GM23338 (cell line): ENCODE data around the gene RADIL. TPM values are rescaled to one million over a fixed set of nuclear protein-coding genes. Genes with fewer than 3 reads are reported as not detected.

ENCODE experiments used
- CREB1 ChIP-seq: fragments of 250-450 bp; sonication (Bioruptor Pico); IDR thresholded peaks from 2 replicates; pipeline ENCODE4 v1.5.0; 2020; ENCODE audit warnings: low read depth, mild to moderate bottlenecking, moderate library complexity
- NANOG ChIP-seq: IDR thresholded peaks from 2 replicates; pipeline ENCODE4 v1.6.1; 2016; ENCODE audit warnings: antibody characterized with exemption, borderline replicate concordance
- POLR2AphosphoS5 ChIP-seq: IDR thresholded peaks from 2 replicates; pipeline ENCODE4 v1.6.1; 2016; ENCODE audit warnings: antibody characterized with exemption, low read depth
- REST ChIP-seq: IDR thresholded peaks from one replicate; pipeline ENCODE4 v1.6.1; 2018; ENCODE audit warnings: antibody characterized with exemption; ENCODE audit not compliant: unreplicated experiment
- STAT1 ChIP-seq: IDR thresholded peaks from one replicate; pipeline ENCODE4 v1.6.1; 2016; ENCODE audit warnings: antibody characterized with exemption; ENCODE audit not compliant: unreplicated experiment
- ZNF462 ChIP-seq: fragments of 250-450 bp; sonication (Bioruptor Pico); IDR thresholded peaks from 2 replicates; pipeline ENCODE4 v1.5.0; 2020; ENCODE audit warnings: mild to moderate bottlenecking, moderate library complexity
- polyA plus RNA-seq: library from polyadenylated mRNA; unstranded; fragments of >200 nt; fragmentation: Nextera tagmentation; extraction: Ambion mirVana; gene quantifications from 2 replicates; pipeline ENCODE4 v1.2.1, GENCODE V29; 2016
- total RNA-seq: library from RNA; depleted of rRNA; stranded (reverse); fragments of >200 nt; shearing (Covaris generic); gene quantifications from 2 replicates; pipeline ENCODE4 v1.2.3, GENCODE V29; 2014
- TF ChIP-seq, protein P1 (sequence below): IDR thresholded peaks from 2 replicates; pipeline ENCODE4 v1.6.1; 2016; ENCODE audit warnings: antibody characterized with exemption

RADIL gene
- total and polyA plus RNA-seq, 2 experiments from 2014 or later: 4.3 to 9.8 TPM

DNA sequence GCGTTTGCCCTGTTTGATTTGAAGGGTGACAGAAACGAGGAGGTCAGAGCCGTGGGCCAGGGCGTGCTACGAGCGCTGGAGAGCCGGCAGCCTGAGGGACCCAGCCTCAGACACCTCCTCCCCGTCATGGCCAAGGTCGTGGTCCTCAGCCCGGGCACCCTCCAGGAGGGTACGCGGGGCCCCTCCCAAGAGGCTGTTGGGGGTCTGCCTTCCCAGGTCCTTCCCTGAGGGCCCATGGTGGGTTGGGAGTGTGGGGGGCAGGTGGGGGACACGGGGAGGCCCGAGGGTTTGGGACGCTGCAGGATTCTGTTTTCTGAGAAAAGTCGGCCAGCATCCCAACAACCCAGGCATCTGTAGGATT, 100.2 kb downstream of the RADIL start (continued):
- TF ChIP-seq ZNF462 (CRISPR knock-in tag) (no peak), NANOG (no peak), STAT1 (no peak), CREB1 (CRISPR knock-in tag) (no peak), REST (no peak), POLR2AphosphoS5 (no peak)
- TF ChIP-seq, protein P1, sequence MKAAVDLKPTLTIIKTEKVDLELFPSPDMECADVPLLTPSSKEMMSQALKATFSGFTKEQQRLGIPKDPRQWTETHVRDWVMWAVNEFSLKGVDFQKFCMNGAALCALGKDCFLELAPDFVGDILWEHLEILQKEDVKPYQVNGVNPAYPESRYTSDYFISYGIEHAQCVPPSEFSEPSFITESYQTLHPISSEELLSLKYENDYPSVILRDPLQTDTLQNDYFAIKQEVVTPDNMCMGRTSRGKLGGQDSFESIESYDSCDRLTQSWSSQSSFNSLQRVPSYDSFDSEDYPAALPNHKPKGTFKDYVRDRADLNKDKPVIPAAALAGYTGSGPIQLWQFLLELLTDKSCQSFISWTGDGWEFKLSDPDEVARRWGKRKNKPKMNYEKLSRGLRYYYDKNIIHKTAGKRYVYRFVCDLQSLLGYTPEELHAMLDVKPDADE: no peak
